ENCODE results near the gene CTTNBP2NL.

CTTNBP2NL gene

DNA sequence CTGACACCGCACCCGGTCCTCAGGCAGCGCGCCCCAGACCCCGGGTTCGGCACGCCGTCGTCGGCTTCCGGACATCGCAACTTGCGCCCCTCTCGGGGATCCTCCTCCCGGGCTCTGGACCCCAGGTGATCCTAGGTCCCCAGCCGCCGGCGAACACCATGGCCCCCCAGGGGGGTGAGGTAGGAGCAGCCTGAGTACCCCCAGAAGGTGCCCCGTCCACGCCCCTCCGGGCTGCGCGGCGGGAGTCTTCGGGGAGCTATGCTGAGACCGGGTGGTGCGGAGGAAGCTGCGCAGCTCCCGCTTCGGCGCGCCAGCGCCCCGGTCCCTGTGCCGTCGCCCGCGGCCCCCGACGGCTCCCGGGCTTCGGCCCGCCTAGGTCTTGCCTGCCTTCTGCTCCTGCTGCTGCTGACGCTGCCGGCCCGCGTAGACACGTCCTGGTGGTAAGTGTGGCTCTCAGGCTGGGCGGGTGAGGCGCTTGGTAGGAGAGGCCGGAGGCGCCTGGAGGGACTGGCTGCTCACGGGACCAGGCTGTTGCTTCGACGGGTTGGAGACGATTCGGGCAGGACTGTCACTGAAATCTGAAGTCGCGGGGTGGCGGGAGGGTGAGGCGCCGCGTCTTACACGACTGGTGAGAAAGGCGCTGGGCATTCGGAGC is 113.1 kb downstream of the CTTNBP2NL start:
- DNase-seq, result peak in 4 of 6 experiments; percentile 10 to 56 (median 46)

DNA sequence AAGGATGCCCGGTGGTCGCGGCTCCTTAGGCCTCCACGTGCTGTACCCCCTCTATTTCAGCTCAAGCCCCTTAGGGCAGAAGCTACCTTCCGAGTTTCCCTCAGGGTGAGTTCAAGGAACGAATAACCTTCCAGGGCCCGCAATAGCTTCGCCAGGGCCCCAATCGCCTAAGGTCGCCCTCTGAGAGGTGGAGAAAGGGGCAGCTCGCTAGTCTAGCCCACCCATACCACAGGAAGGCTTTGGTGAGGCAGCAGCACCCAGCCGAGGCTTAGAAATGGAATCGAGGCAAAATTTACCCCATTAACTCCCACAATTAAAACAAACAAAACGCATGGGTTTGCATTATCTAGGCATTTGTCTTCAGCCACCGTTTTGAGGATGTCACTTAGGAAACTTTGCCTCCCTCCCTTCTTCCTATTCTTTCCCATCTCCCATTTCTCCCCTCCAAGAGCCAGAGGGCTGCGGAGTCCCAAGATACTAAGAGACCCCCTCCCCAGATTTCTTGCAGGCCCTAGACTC is 113.7 kb downstream of the CTTNBP2NL start:
- peak in 1 of 6 experiments; percentile 3 for DNase-seq

DNA sequence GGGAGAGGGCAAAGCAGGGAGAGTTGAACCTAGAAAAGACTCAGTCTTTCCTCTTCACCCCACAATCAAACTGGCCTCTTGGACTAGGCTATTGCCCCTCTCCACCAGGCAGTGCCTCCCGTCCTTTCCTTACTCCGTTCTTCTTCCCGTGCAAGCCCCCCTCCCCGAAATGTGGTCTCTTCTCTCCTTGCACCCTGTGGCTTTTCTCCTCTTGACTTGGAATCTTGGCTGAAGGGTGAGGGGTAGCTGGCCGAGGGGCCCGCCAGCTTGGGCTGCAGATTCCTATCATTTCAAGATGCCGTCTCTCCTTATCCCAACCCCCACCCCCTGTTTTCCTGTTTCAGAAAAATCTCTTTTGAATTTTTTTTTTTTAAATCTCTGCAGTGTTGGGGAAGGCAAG is 114.3 kb downstream of the CTTNBP2NL start:
- no peak for DNase-seq
